Measurements from ENCODE around the gene CENPS. TPM values are rescaled to one million over a fixed set of nuclear protein-coding genes. Genes with fewer than 3 reads are reported as not detected.

Gene CENPS
- total and polyA plus RNA-seq, 8 donors: 1.8 to 29.5 (median 10.0) TPM; not detected in 2

GRCh38 chr1:10479296-10479695, 49.1 kb downstream of the CENPS start:
- intact Hi-C loops (cut with DNase I; ENCODE audit: low total_unique reads): no loop called here
- Histone ChIP-seq H3K27ac (no peak overlapping the region), H3K4me3 (no peak overlapping the region), H3K27me3 (no peaks in the 10 kb centered on the region), H3K4me1 (peaks cover 12 to 36% (median 28%) of the 10 kb centered on the region in 4 donors), H3K36me3 (peaks cover 0 to 3% (median 0%) of the 10 kb centered on the region in 4 donors), H3K9me3 (no peaks in the 10 kb centered on the region)
- WGBS, 5 donors: 51 to 61% (median 57%) methylated on average over 8 of the region's 8 CpGs
- TF ChIP-seq CTCF (IDR thresholded peaks at IDR 0.05): no peak
- TF ChIP-seq EP300 (IDR thresholded peaks at IDR 0.05): no peak
- no peak for DNase-seq

- TF ChIP-seq CTCF (IDR thresholded peaks at IDR 0.05) (no peak), POLR2A (IDR thresholded peaks at IDR 0.05) (no peak), EP300 (IDR thresholded peaks at IDR 0.05) (no peak), POLR2AphosphoS5 (IDR thresholded peaks at IDR 0.05) (no peak)
- 84 to 92% (median 90%) methylated on average over 2 of the region's 2 CpGs for WGBS, 5 donors
These were observed 50.4 kb downstream of the CENPS start for GRCh38 chr1:10480614-10481013.

GRCh38 chr1:10484521-10484920, 54.3 kb downstream of the CENPS start:
- Histone ChIP-seq H3K4me1 (peaks cover 0 to 7% (median 3%) of the 10 kb centered on the region in 4 donors), H3K27me3 (no peaks in the 10 kb centered on the region), H3K27ac (no peak overlapping the region), H3K36me3 (peaks cover 0 to 9% (median 4%) of the 10 kb centered on the region in 4 donors), H3K9me3 (peaks cover 0 to 5% (median 0%) of the 10 kb centered on the region in 4 donors), H3K4me3 (no peak overlapping the region)
- TF ChIP-seq POLR2AphosphoS5 (IDR thresholded peaks at IDR 0.05) (no peak), EP300 (IDR thresholded peaks at IDR 0.05) (no peak), POLR2A (IDR thresholded peaks at IDR 0.05) (no peak), CTCF (IDR thresholded peaks at IDR 0.05) (no peak)
- WGBS, 5 donors: 76 to 91% (median 89%) methylated on average over 6 of the region's 6 CpGs
- intact Hi-C loops (cut with DNase I; ENCODE audit: low total_unique reads): no loop called here
- no peak for DNase-seq

More at GRCh38 chr1:10480614-10481013, 50.4 kb downstream of the CENPS start:
- Histone ChIP-seq H3K9me3 (no peaks in the 10 kb centered on the region), H3K27ac (no peak overlapping the region), H3K4me3 (no peak overlapping the region), H3K36me3 (peaks cover 0 to 3% (median 0%) of the 10 kb centered on the region in 4 donors), H3K4me1 (peaks cover 10 to 27% (median 19%) of the 10 kb centered on the region in 4 donors), H3K27me3 (no peaks in the 10 kb centered on the region)
- DNase-seq: no peak
- intact Hi-C loops (cut with DNase I; ENCODE audit: low total_unique reads): no loop called here

GRCh38 chr1:10489291-10490055, 59.2 kb downstream of the CENPS start:
- TF ChIP-seq POLR2AphosphoS5 (IDR thresholded peaks at IDR 0.05) (no peak), CTCF (IDR thresholded peaks at IDR 0.05) (no peak), POLR2A (IDR thresholded peaks at IDR 0.05) (no peak), EP300 (IDR thresholded peaks at IDR 0.05) (no peak)
- H3K36me3 ChIP-seq: peaks cover 0 to 8% (median 4%) of the 10 kb centered on the region in 4 donors
- peaks cover 2 to 18% (median 16%) of the 10 kb centered on the region in 4 donors for H3K4me1 ChIP-seq
- no peaks in the 10 kb centered on the region for H3K27me3 ChIP-seq
- DNase-seq: no peak
- no peak overlapping the region for H3K27ac ChIP-seq
- intact Hi-C loops (cut with DNase I; ENCODE audit: low total_unique reads): loop anchor here (10.0 kb wide), 1 partner anchor 55 kb away; the partner anchor contains the start of gene CENPS
- WGBS, 5 donors: 13 to 41% (median 21%) methylated on average over 4 of the region's 4 CpGs
- peaks cover 0 to 5% (median 0%) of the 10 kb centered on the region in 4 donors for H3K9me3 ChIP-seq
- H3K4me3 ChIP-seq: no peak overlapping the region
